Measurements from ENCODE around the gene IDI1. TPM values are rescaled to one million over a fixed set of nuclear protein-coding genes. Genes with fewer than 3 reads are reported as not detected.

Gene IDI1
- total RNA-seq, result 39.8 and 43.3 TPM in 2 replicates

DNA sequence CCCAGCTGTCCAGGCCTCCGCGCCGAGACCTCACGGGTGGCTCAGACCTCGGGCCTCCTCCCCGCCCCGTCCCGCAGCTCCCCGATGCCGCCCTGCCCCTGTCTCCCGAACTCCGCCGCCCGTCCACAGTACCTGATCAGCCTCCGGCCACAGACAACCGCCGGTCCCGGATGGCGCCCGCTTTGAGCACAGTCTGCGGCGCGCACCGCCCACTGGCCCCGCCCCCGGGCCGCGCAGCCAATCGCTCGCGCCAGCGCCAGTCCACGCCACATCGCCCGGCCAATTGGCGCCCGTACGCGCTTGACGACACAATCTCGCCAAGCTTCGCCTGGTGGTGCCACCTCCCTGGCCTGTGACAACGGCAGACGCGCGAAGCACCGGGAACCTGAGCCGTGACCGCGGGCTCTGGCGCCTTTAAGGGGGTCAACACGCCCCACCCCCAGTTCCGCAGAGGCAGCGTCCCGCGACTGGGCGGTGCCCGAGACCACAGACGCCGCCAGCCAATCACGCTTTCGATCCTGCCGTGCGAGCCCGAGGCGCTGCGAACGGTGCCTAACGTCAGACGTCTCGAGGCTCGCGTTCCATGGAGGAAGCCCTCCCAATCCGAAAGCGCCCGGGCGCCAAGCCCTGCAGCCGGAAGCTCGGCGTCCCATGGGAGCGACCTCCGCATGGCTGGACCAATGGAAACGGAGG is at the start of gene IDI1:
Gene IDI1 (minus strand): TSS at position 388 of the 693 bp plus-strand sequence. CDS start 116 bp downstream, at position 272.

DNA sequence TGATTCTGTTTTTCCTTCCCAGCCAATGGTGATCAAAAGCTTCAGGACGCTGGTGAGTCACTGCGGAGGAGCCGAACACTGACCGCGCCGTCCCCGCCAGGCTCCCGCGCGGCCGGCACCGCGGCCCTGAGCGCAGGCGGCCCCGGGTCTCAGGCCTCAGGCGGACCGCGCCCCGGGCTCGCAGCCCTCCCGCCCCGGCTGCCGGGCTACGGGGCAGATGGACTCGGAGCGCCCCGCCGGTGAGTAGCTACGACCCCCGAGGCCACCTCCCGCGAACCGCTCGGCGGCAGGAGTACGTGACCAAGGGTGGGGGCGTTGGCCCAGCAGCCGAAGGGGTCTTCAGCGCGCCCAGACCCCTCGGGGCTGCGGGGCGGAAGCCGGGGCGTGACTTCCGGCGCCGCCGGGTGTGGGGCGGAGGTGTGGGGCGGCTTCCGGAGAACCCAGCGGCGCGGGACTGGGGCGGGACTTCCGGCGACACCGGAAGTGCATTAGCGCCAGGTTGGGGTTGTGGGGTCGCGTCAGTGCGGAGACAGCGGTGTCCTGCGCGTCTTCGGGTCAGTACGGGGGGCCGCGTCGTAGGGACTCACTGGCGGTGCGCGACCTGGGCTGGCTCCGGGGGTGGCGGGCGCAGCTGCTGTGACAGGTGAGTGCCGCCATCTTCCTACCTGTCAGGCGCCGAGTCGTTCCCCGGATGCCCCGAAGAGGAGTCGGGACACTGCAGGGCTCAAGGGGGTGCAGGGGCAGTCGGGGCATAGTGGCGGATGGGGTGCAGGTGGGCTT is 7.6 kb upstream of the IDI1 start, which contains the start of gene WDR37:
Gene WDR37 (plus strand): TSS at position 60 of the 780 bp plus-strand sequence. CDS start 15,771 bp downstream, outside the sequence.

DNA sequence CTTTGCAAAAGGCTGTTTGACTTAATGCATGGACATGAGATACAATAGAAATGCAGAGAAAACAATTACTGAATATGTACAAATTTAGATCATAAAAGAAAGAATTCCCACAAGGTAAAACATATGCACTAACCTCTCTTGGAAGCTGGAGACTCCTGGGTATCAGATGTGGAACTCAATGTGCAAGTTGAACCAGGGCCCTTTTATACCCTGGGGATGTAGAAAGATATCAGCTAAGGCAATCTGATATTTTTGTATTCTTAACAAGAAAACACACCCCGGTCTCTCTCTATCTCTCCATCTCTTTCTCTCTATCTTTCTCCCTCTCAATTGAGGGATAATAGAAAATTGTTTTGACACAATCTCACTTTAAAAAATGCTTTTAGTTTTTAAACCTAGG is 23.2 kb downstream of the IDI1 start, which contains the start of gene IDI2:
Gene IDI2 (minus strand): TSS at position 177 of the 400 bp plus-strand sequence. CDS start 1,136 bp downstream, outside the sequence.

Other genes with a start within 250 kb of the IDI1 start
- 24.9 and 25.5 TPM in 2 replicates for gene LARP4B, start 117.4 kb downstream of the IDI1 start, total RNA-seq
- 19.5 and 30.3 TPM in 2 replicates for gene GTPBP4, start 60.7 kb downstream of the IDI1 start, total RNA-seq
- gene IDI2, start 23.3 kb downstream of the IDI1 start, total RNA-seq, result not detected in 2 replicates
- 14.3 and 17.9 TPM in 2 replicates for gene WDR37, start 7.3 kb upstream of the IDI1 start, total RNA-seq

Measured in dermis lymphatic vessel endothelial cell (primary cell).